Body of pancreas (tissue), 4 donors: ENCODE data around the gene DLG2. TPM values are rescaled to one million over a fixed set of nuclear protein-coding genes. Genes with fewer than 3 reads are reported as not detected.

ENCODE experiments used
- ATAC-seq: fragments of 150-250 bp; one replicate; pipeline ENCODE4 v1.9.1; 2016
- DNase-seq, 4 donors: peaks; one replicate each; pipeline ENCODE4 v3.0.0-alpha.2; 2019
- H3K27ac ChIP-seq, 4 donors: fragments of 200-600 bp; sonication (generic); 1 replicate in 3 of 4; 2 replicates in 1 of 4; pipeline versions ENCODE4 v1.5.1 to v1.6.1; 2016 to 2019; ENCODE audit warnings: mild to moderate bottlenecking in 1 of 4, mixed read lengths in 1 of 4, moderate library complexity in 1 of 4
- H3K27me3 ChIP-seq, 2 donors: fragments of 200-600 bp; sonication (generic); one replicate each; pipeline ENCODE4 v1.6.0; 2016; ENCODE audit warnings: mild to moderate bottlenecking in 1 of 2
- H3K36me3 ChIP-seq, 2 donors: fragments of 200-600 bp; sonication (generic); replicated peaks in 1 of 2; 2 replicates each; pipeline ENCODE4 v1.5.1; 2016; ENCODE audit warnings: low read depth in 2 of 2; ENCODE audit not compliant: insufficient read depth in 1 of 2
- H3K4me1 ChIP-seq: fragments of 200-600 bp; sonication (generic); one replicate; pipeline ENCODE4 v1.6.0; 2016
- H3K4me3 ChIP-seq, 2 donors: fragments of 200-600 bp; sonication (generic); 1 replicate in 1 of 2; 2 replicates in 1 of 2; pipeline ENCODE4 v1.5.1; 2016 to 2019
- H3K9me3 ChIP-seq, 3 donors: fragments of 200-600 bp; sonication (generic); 1 replicate in 2 of 3; 2 replicates in 1 of 3; pipeline ENCODE4 v1.5.1; 2016
- CTCF ChIP-seq, 7 experiments: fragments of 450-650 bp in 4 of 7; fragments of 200-600 bp in 3 of 7; sonication (generic) in 3 of 7; IDR thresholded peaks; one replicate each; pipeline ENCODE4 v1.5.1; 2016 to 2019; ENCODE audit warnings: antibody characterized with exemption in 7 of 7
- POLR2A ChIP-seq, 3 donors: fragments of 450-650 bp; IDR thresholded peaks; one replicate each; pipeline ENCODE4 v1.6.1; 2016; ENCODE audit warnings: antibody characterized with exemption in 3 of 3, mild to moderate bottlenecking in 2 of 3
- WGBS, 2 donors: methylation state at CpG; one replicate each; pipeline ENCODE4 v1.1.5; 2017; 5-methylcytosine and 5-hydroxymethylcytosine counted together
- intact Hi-C: fragments of 100-400 bp; cut with DNase I; formaldehyde crosslinking; loops from one replicate; pipeline ENCODE4 v1.15.1; 2023
- total RNA-seq, 2 donors: library from RNA; depleted of rRNA; stranded (reverse); fragments of >200 nt; gene quantifications; one replicate each; pipeline ENCODE4 v1.1.0, GENCODE V29; 2016

DLG2 gene
- total RNA-seq, 2 donors from 2014 or later: 6.0 to 13.2 TPM

DNA sequence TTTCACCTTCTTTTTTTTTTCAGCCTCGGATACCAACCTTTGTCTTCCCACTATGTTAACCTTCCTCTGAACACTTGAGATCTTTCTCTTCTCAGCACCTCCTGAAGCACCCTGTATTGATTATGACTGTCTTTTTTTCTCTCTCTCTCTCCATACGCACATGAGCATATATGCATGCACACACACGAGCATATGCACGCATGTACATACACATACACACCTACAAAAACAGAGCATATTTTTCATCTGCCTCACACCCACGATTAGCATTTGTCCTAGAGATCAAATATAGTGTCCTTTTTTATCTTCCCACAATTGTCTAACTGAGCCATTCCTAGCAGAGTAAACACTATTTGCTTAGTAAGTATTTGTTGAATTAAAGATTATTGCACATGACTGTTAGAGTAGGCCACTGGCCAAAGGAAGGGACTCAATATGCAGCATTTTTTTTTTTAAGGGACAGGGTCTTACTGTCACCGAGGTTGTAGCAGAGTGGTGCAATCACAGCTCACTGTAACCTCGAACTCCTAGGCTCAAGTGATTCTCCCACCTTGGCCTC is 1718.8 kb downstream of the DLG2 start:
- WGBS, 2 donors: 70 to 82% methylated on average over 7 of the region's 7 CpGs
- DNase-seq: no peak
- ATAC-seq: no peak
- H3K27ac ChIP-seq: no peak overlapping the region
- no peaks in the 10 kb centered on the region for H3K27me3 ChIP-seq
- H3K4me1 ChIP-seq: no peaks in the 10 kb centered on the region
- H3K4me3 ChIP-seq: no peak overlapping the region
- no peaks in the 10 kb centered on the region for H3K36me3 ChIP-seq
- H3K9me3 ChIP-seq: no peaks in the 10 kb centered on the region
- intact Hi-C loops: no loop called here
- TF ChIP-seq CTCF (IDR thresholded peaks at IDR 0.05) (no peak), POLR2A (IDR thresholded peaks at IDR 0.05) (no peak)

DNA sequence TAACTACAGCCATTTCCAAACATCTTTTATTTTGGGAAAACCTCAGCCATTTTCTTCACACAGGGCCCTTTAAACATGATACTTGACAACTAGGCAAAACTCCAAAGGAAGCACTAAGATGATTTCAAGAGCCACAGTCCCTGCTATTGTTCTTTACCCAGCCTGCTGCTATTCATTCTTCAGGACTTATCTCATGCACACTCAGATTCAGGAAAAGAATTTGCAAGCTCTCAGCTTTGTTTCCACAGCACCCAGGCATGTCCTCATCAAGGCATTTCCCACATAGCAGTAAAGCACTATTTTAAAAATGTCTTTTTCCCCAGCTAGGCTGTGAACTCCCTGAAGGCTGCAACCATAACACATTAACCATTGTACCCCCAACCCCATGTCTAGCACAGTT is 1731.6 kb downstream of the DLG2 start:
- TF ChIP-seq POLR2A (IDR thresholded peaks at IDR 0.05): no peak
- TF ChIP-seq CTCF (IDR thresholded peaks at IDR 0.05): no peak
- Histone ChIP-seq H3K27me3 (no peaks in the 10 kb centered on the region), H3K9me3 (no peaks in the 10 kb centered on the region), H3K4me1 (no peaks in the 10 kb centered on the region), H3K4me3 (no peak overlapping the region), H3K36me3 (no peaks in the 10 kb centered on the region), H3K27ac (no peak overlapping the region)
- DNase-seq (no peak), ATAC-seq (no peak)
- intact Hi-C loops: no loop called here

DNA sequence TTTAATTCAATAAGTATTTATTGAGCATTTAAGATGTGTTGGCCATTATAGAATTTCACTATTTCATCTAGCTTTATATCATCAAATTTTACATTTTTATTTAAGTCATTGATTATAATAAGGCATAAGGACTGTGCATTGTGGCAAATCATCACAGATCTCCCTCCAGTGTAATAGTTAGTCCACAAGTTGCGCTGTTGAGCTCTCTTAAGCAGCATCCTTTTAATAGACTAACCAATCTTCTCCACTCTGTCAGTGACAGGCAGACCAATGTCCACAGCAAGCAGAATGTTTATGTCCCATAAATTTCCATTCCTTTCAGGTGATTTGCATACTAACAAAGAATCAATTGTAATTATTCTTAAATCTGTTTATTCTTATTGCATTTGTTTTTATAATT is 1745.7 kb downstream of the DLG2 start:
- ATAC-seq: no peak
- no peak overlapping the region for H3K4me3 ChIP-seq

GRCh38 chr11:83871054-83871453 is 1756.1 kb downstream of the DLG2 start:
- no peak overlapping the region for H3K4me3 ChIP-seq
- ATAC-seq (no peak), DNase-seq (no peak)
- no peaks in the 10 kb centered on the region for H3K36me3 ChIP-seq
- TF ChIP-seq CTCF (IDR thresholded peaks at IDR 0.05) (no peak), POLR2A (IDR thresholded peaks at IDR 0.05) (no peak)
- H3K27me3 ChIP-seq: no peaks in the 10 kb centered on the region
- intact Hi-C loops: no loop called here
- no peaks in the 10 kb centered on the region for H3K9me3 ChIP-seq
- no peaks in the 10 kb centered on the region for H3K4me1 ChIP-seq
- no peak overlapping the region for H3K27ac ChIP-seq

More for the DNA sequence above, 1745.7 kb downstream of the DLG2 start:
- Histone ChIP-seq H3K9me3 (no peaks in the 10 kb centered on the region), H3K27me3 (no peaks in the 10 kb centered on the region), H3K36me3 (no peaks in the 10 kb centered on the region), H3K4me1 (no peaks in the 10 kb centered on the region), H3K27ac (no peak overlapping the region)
- intact Hi-C loops: no loop called here
- no peak for DNase-seq
- TF ChIP-seq POLR2A (IDR thresholded peaks at IDR 0.05): no peak
- TF ChIP-seq CTCF (IDR thresholded peaks at IDR 0.05): no peak
- WGBS, 2 donors: 79 to 97% methylated on average over 1 of the region's 1 CpG

DNA sequence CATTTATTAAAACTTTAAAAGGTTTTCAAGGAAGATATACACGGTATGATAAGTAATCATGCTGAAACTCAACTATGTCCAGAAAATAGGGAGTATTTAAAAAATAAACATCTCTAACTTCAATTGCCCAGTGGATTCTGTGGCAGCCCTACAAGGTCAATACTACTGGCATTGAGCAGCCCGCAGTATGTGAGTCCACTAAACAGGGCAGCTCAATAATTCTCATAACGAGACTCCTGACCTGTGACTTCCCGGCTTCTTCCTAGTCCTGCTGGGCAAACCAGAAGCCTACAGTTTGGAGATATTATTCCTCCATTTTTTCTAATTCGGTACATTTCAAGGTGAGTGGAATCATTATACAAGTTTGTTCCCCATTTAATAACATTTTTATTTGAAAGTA is 1760.5 kb downstream of the DLG2 start:
- intact Hi-C loops: no loop called here

More for the DNA sequence above, 1760.5 kb downstream of the DLG2 start:
- TF ChIP-seq POLR2A (IDR thresholded peaks at IDR 0.05): no peak
- TF ChIP-seq CTCF (IDR thresholded peaks at IDR 0.05): no peak
- Histone ChIP-seq H3K27me3 (no peaks in the 10 kb centered on the region), H3K4me1 (no peaks in the 10 kb centered on the region), H3K9me3 (no peaks in the 10 kb centered on the region), H3K36me3 (no peaks in the 10 kb centered on the region), H3K4me3 (no peak overlapping the region), H3K27ac (no peak overlapping the region)
- ATAC-seq: no peak
- 73 to 77% methylated on average over 5 of the region's 5 CpGs for WGBS, 2 donors
- DNase-seq: no peak
